GM20000 (cell line): Measurements from ENCODE around the gene RHCE.
"Not testable (repeated sequence)": the region's sequence is repeated elsewhere in the genome, so short reads cannot be mapped to it uniquely, and the experiment has no call there.

Experiments
- DNase-seq: peaks from one replicate; pipeline ENCODE4 v3.0.0; 2012; ENCODE audit warnings: low spot score
- CTCF ChIP-seq: IDR thresholded peaks from 2 replicates; pipeline ENCODE4 v1.5.1; 2012; ENCODE audit warnings: mild to moderate bottlenecking, control low read depth; ENCODE audit errors: extremely low read depth, missing control alignments

RHCE gene

GRCh38 chr1:25414157-25414556 is 6.5 kb downstream of the RHCE start:
- DNase-seq, result not testable (repeated sequence)

- DNase-seq, result not testable (repeated sequence)
Measured at GRCh38 chr1:25412872-25413623, 7.6 kb downstream of the RHCE start.

GRCh38 chr1:25409641-25410427 is 10.8 kb downstream of the RHCE start:
- not testable (repeated sequence) for DNase-seq

GRCh38 chr1:25405731-25406305 is 14.8 kb downstream of the RHCE start:
- DNase-seq, result not testable (repeated sequence)

- not testable (repeated sequence) for DNase-seq
Measured at GRCh38 chr1:25402947-25403803, 17.4 kb downstream of the RHCE start.

GRCh38 chr1:25398079-25398478 is 22.5 kb downstream of the RHCE start:
- not testable (repeated sequence) for DNase-seq

GRCh38 chr1:25397549-25397948 is 23.1 kb downstream of the RHCE start:
- not testable (repeated sequence) for DNase-seq

- TF ChIP-seq CTCF, result no peak
- DNase-seq, result no peak
Measured at GRCh38 chr1:25392841-25393240, 27.8 kb downstream of the RHCE start.

- DNase-seq, result peak; percentile 5
Measured at GRCh38 chr1:25389721-25390120, 30.9 kb downstream of the RHCE start.

- not testable (repeated sequence) for DNase-seq
Measured at GRCh38 chr1:25388691-25389090, 31.9 kb downstream of the RHCE start.

GRCh38 chr1:25387096-25387495 is 33.5 kb downstream of the RHCE start:
- not testable (repeated sequence) for DNase-seq

- not testable (repeated sequence) for DNase-seq
Measured at GRCh38 chr1:25383875-25384274, 36.8 kb downstream of the RHCE start.

- DNase-seq, result not testable (repeated sequence)
Measured at GRCh38 chr1:25383090-25383489, 37.5 kb downstream of the RHCE start.

- not testable (repeated sequence) for DNase-seq
Measured at GRCh38 chr1:25382543-25382942, 38.1 kb downstream of the RHCE start.

- DNase-seq, result not testable (repeated sequence)
Measured at GRCh38 chr1:25378367-25378766, 42.3 kb downstream of the RHCE start.

- DNase-seq, result not testable (repeated sequence)
Measured at GRCh38 chr1:25371757-25372156, 48.9 kb downstream of the RHCE start.

- DNase-seq, result not testable (repeated sequence)
Measured at GRCh38 chr1:25369691-25370271, 50.8 kb downstream of the RHCE start.
